ENCODE measurements around the gene ULK4. TPM values are rescaled to one million over a fixed set of nuclear protein-coding genes. Genes with fewer than 3 reads are reported as not detected.

ULK4 gene
- total and polyA plus RNA-seq, 9 of the 15 experiments (the other 6 are each of a cell fraction or from before 2014, with no cell fraction given) = 3.0 to 5.9 (median 3.5) TPM

DNA sequence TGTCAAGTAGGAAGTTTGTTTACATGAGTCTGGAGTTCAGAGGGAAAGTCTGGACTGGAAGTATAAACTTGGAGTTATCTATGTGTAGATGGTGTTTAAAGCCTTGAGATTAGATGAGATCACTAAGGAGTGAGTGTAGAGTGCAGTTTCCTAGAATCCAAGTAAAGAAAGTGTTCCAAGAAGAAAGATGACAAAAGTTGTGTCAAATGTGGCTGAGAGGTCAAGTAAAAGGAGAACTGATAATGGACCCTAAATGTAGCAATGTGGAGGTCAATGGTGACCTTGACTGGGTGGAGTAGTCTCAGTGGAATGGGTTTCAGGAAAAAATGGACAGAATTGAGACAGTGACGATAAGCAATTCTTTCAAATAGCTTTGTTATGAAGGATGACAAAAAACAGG is 39.9 kb upstream of the ULK4 start (continued):
- TF ChIP-seq, protein P1, sequence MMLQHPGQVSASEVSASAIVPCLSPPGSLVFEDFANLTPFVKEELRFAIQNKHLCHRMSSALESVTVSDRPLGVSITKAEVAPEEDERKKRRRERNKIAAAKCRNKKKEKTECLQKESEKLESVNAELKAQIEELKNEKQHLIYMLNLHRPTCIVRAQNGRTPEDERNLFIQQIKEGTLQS (IDR thresholded peaks at IDR 0.05) = peak; percentile 76; the same call in 1 of the 2 replicates
- TF ChIP-seq, protein P1 (CRISPR knock-in tag; conservative IDR thresholded peaks at IDR 0.05) = no peak
- TF ChIP-seq ARID1B (IDR thresholded peaks at IDR 0.05) = peak; percentile 89
- peak; percentile 91 for TF ChIP-seq CTBP1 (IDR thresholded peaks at IDR 0.05; ENCODE audit: borderline replicate concordance)
- TF ChIP-seq TBL1XR1 (IDR thresholded peaks at IDR 0.05; ENCODE audit: low read length in 2 of 2) = peak in 1 of 2 experiments; percentile 74; a peak in 1 of 4 replicates
- TF ChIP-seq HDAC6 (IDR thresholded peaks at IDR 0.05; ENCODE audit: low read depth, low read length) = no peak
- no peak for TF ChIP-seq ZKSCAN1 (IDR thresholded peaks at IDR 0.05; ENCODE audit: low read depth, low read length)
- TF ChIP-seq EWSR1 (IDR thresholded peaks at IDR 0.05; ENCODE audit: borderline replicate concordance, low read depth, partially characterized antibody) = no peak
- peak in 1 of 2 experiments; percentile 74; a peak in 2 of 4 replicates for TF ChIP-seq RCOR1 (IDR thresholded peaks at IDR 0.05; ENCODE audit: borderline replicate concordance in 1 of 2, low read depth in 2 of 2, low read length in 2 of 2)
- TF ChIP-seq JUND (IDR thresholded peaks at IDR 0.05; ENCODE audit: borderline replicate concordance, low read depth, low read length) = peak; percentile 58; the same call in 1 of the 2 replicates
- TF ChIP-seq JUND (tag; IDR thresholded peaks at IDR 0.05; ENCODE audit: borderline replicate concordance, low read depth, low read length) = peak; percentile 78; the same call in 1 of the 3 replicates
- peak; percentile 88; the same call in 1 of the 2 replicates for TF ChIP-seq SMARCE1 (IDR thresholded peaks at IDR 0.05)
- peak in 1 of 2 experiments; percentile 81; a peak in 2 of 4 replicates for TF ChIP-seq TRIM24 (IDR thresholded peaks at IDR 0.05)
- TF ChIP-seq MTA1 (IDR thresholded peaks at IDR 0.05; ENCODE audit: borderline replicate concordance) = peak; percentile 68; the same call in 1 of the 2 replicates
- TF ChIP-seq, protein P2, sequence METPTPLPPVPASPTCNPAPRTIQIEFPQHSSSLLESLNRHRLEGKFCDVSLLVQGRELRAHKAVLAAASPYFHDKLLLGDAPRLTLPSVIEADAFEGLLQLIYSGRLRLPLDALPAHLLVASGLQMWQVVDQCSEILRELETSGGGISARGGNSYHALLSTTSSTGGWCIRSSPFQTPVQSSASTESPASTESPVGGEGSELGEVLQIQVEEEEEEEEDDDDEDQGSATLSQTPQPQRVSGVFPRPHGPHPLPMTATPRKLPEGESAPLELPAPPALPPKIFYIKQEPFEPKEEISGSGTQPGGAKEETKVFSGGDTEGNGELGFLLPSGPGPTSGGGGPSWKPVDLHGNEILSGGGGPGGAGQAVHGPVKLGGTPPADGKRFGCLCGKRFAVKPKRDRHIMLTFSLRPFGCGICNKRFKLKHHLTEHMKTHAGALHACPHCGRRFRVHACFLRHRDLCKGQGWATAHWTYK (CRISPR knock-in tag; IDR thresholded peaks at IDR 0.05) = no peak
- TF ChIP-seq FOXA1 (IDR thresholded peaks at IDR 0.05; ENCODE audit: borderline replicate concordance) = no peak
- peak; percentile 86; the same call in 1 of the 2 replicates for TF ChIP-seq NBN (IDR thresholded peaks at IDR 0.05; ENCODE audit: low read depth)
- peak; percentile 30; the same call in 1 of the 2 replicates for TF ChIP-seq STAT5A (IDR thresholded peaks at IDR 0.05; ENCODE audit: borderline replicate concordance, low read length)
- peak; percentile 66; the same call in 1 of the 2 replicates for TF ChIP-seq SMAD3 (CRISPR knock-in tag; conservative IDR thresholded peaks at IDR 0.05)
- TF ChIP-seq FOXM1 (IDR thresholded peaks at IDR 0.05; ENCODE audit: low read depth) = peak; percentile 45; the same call in 1 of the 2 replicates
- TF ChIP-seq FOXM1 (CRISPR knock-in tag; IDR thresholded peaks at IDR 0.05; ENCODE audit: low read depth) = no peak
- no peak for TF ChIP-seq ZNF384 (IDR thresholded peaks at IDR 0.05; ENCODE audit: low read depth, low read length)
- TF ChIP-seq, protein P3, sequence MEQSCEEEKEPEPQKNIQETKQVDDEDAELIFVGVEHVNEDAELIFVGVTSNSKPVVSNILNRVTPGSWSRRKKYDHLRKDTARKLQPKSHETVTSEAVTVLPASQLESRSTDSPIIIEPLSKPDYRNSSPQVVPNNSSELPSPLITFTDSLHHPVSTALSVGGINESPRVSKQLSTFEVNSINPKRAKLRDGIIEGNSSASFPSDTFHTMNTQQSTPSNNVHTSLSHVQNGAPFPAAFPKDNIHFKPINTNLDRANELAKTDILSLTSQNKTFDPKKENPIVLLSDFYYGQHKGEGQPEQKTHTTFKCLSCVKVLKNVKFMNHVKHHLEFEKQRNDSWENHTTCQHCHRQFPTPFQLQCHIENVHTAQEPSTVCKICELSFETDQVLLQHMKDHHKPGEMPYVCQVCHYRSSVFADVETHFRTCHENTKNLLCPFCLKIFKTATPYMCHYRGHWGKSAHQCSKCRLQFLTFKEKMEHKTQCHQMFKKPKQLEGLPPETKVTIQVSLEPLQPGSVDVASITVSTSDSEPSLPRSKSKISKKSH (CRISPR knock-in tag; IDR thresholded peaks at IDR 0.05) = no peak
- TF ChIP-seq NR2C1 (IDR thresholded peaks at IDR 0.05) = no peak
- TF ChIP-seq NR2C1 (tag; IDR thresholded peaks at IDR 0.05) = peak; percentile 88
- no peak for TF ChIP-seq RNF2 (IDR thresholded peaks at IDR 0.05)
- no peak for TF ChIP-seq ZNF586 (CRISPR knock-in tag; conservative IDR thresholded peaks at IDR 0.05)

Measured in K562 (cell line).